Smooth muscle cell (in vitro differentiated cells): ENCODE measurements around the gene RESF1. TPM values are rescaled to one million over a fixed set of nuclear protein-coding genes. Genes with fewer than 3 reads are reported as not detected.

Source experiments
- DNase-seq: peaks from one replicate; lab custom pipeline; 2025; ENCODE audit not compliant: unreplicated experiment; lab: John Stamatoyannopoulos, UW
- H2AFZ ChIP-seq: fragments of 200-600 bp; sonication (generic); 2 replicates; pipeline ENCODE4 v1.6.0; 2016; ENCODE audit warnings: antibody characterized with exemption, low read depth, mild to moderate bottlenecking
- H3F3A ChIP-seq: fragments of 200-600 bp; sonication (generic); 2 replicates; pipeline ENCODE4 v1.6.0; 2017; ENCODE audit warnings: antibody characterized with exemption, low read depth
- H3K27ac ChIP-seq: fragments of 200-600 bp; sonication (generic); 2 replicates; pipeline ENCODE4 v1.5.1; 2016; ENCODE audit warnings: low read depth, mild to moderate bottlenecking
- H3K27me3 ChIP-seq: fragments of 200-600 bp; sonication (generic); 2 replicates; pipeline ENCODE4 v1.6.1; 2016; ENCODE audit warnings: low read depth, mild to moderate bottlenecking
- H3K36me3 ChIP-seq: fragments of 200-600 bp; sonication (generic); 2 replicates; pipeline ENCODE4 v1.5.1; 2016; ENCODE audit warnings: low read depth
- H3K4me1 ChIP-seq: fragments of 200-600 bp; sonication (generic); 2 replicates; pipeline ENCODE4 v1.5.1; 2016; ENCODE audit warnings: low read depth
- H3K4me2 ChIP-seq: fragments of 200-600 bp; sonication (generic); 2 replicates; pipeline ENCODE4 v1.6.0; 2016; ENCODE audit warnings: mild to moderate bottlenecking
- H3K4me3 ChIP-seq: fragments of 200-600 bp; sonication (generic); 2 replicates; pipeline ENCODE4 v1.5.1; 2016; ENCODE audit warnings: mild to moderate bottlenecking
- H3K79me2 ChIP-seq: fragments of 200-600 bp; sonication (generic); 2 replicates; pipeline ENCODE4 v1.6.0; 2016; ENCODE audit warnings: low read depth, mild to moderate bottlenecking
- H3K9ac ChIP-seq: fragments of 200-600 bp; sonication (generic); 2 replicates; pipeline ENCODE4 v1.6.0; 2016; ENCODE audit warnings: low read depth
- H3K9me3 ChIP-seq: fragments of 200-600 bp; sonication (generic); replicated peaks from 2 replicates; pipeline ENCODE4 v1.5.1; 2016; ENCODE audit warnings: low read depth
- H4K20me1 ChIP-seq: fragments of 200-600 bp; sonication (generic); 2 replicates; pipeline ENCODE4 v1.6.0; 2016; ENCODE audit warnings: low read depth
- CTCF ChIP-seq: fragments of 200-600 bp; sonication (generic); IDR thresholded peaks from 2 replicates; pipeline ENCODE4 v1.5.1; 2017; ENCODE audit warnings: borderline replicate concordance, mild to moderate bottlenecking, antibody characterized with exemption; ENCODE audit not compliant: insufficient read depth, poor library complexity, severe bottlenecking
- WGBS: methylation state at CpG from one replicate; pipeline ENCODE4 v1.1.7; 2016; ENCODE audit warnings: low lambda C conversion rate; 5-methylcytosine and 5-hydroxymethylcytosine counted together
- polyA plus RNA-seq: library from polyadenylated mRNA; unstranded; fragments of >200 nt; fragmentation: Nextera tagmentation; extraction: Ambion mirVana; gene quantifications from 2 replicates; pipeline ENCODE4 v1.2.1, GENCODE V29; 2016
- total RNA-seq: library from RNA; depleted of rRNA; stranded (reverse); fragments of >200 nt; gene quantifications from 2 replicates; pipeline ENCODE4 v1.2.3, GENCODE V29; 2014

RESF1 gene
- total and polyA plus RNA-seq, 2 experiments from 2014 or later: 9.7 to 28.3 TPM

- H4K20me1 ChIP-seq: no peaks in the 10 kb centered on the region
- no peaks in the 10 kb centered on the region for H3K36me3 ChIP-seq
- H3K4me3 ChIP-seq: no peak overlapping the region
- no peak overlapping the region for H3K4me2 ChIP-seq
- H3K9me3 ChIP-seq: no peaks in the 10 kb centered on the region
- H3K27ac ChIP-seq: no peak overlapping the region
- no peak for DNase-seq
- 94% methylated on average over 5 of the region's 5 CpGs for WGBS
- H3K79me2 ChIP-seq: no peaks in the 10 kb centered on the region
- no peaks in the 10 kb centered on the region for H3F3A ChIP-seq
- H3K4me1 ChIP-seq: no peaks in the 10 kb centered on the region
- no peak for TF ChIP-seq CTCF
- H3K27me3 ChIP-seq: no peaks in the 10 kb centered on the region
- H3K9ac ChIP-seq: no peak overlapping the region
- H2AFZ ChIP-seq: no peak overlapping the region
Observed at GRCh38 chr12:31929027-31929526, 30.1 kb upstream of the RESF1 start.

- no peaks in the 10 kb centered on the region for H4K20me1 ChIP-seq
- H3K4me2 ChIP-seq: peak overlapping the region; percentile 31
- H3K9ac ChIP-seq: no peak overlapping the region
- TF ChIP-seq CTCF: no peak
- DNase-seq: no peak
- H3K9me3 ChIP-seq: no peaks in the 10 kb centered on the region
- H3K36me3 ChIP-seq: no peaks in the 10 kb centered on the region
- H3K4me3 ChIP-seq: no peak overlapping the region
- no peaks in the 10 kb centered on the region for H3F3A ChIP-seq
- WGBS: 56% methylated on average over 7 of the region's 7 CpGs
- H2AFZ ChIP-seq: no peak overlapping the region
- no peaks in the 10 kb centered on the region for H3K27me3 ChIP-seq
- H3K4me1 ChIP-seq: no peaks in the 10 kb centered on the region
- no peak overlapping the region for H3K27ac ChIP-seq
- no peaks in the 10 kb centered on the region for H3K79me2 ChIP-seq
Observed at GRCh38 chr12:31931796-31932715, 27.2 kb upstream of the RESF1 start.

GRCh38 chr12:31944299-31944698 is 14.9 kb upstream of the RESF1 start:
- WGBS: 94% methylated on average over 4 of the region's 4 CpGs
- H3K4me3 ChIP-seq: no peak overlapping the region
- TF ChIP-seq CTCF: no peak
- H3F3A ChIP-seq: no peaks in the 10 kb centered on the region
- H3K9me3 ChIP-seq: no peaks in the 10 kb centered on the region
- H2AFZ ChIP-seq: no peak overlapping the region
- no peaks in the 10 kb centered on the region for H4K20me1 ChIP-seq
- no peak overlapping the region for H3K9ac ChIP-seq
- no peaks in the 10 kb centered on the region for H3K27me3 ChIP-seq
- H3K36me3 ChIP-seq: no peaks in the 10 kb centered on the region
- no peak for DNase-seq
- no peak overlapping the region for H3K27ac ChIP-seq
- H3K4me1 ChIP-seq: no peaks in the 10 kb centered on the region
- H3K4me2 ChIP-seq: no peak overlapping the region
- no peaks in the 10 kb centered on the region for H3K79me2 ChIP-seq
